Uterus (tissue), 4 donors: Measurements from ENCODE around the gene DGAT2. TPM values are rescaled to one million over a fixed set of nuclear protein-coding genes. Genes with fewer than 3 reads are reported as not detected.

ENCODE experiments used
- DNase-seq, 2 donors: peaks; one replicate each; pipeline ENCODE4 v3.0.0-alpha.2; 2019 to 2020
- H3K27ac ChIP-seq, 2 donors: fragments of 200-600 bp; sonication (generic); 1 replicate in 1 of 2; 2 replicates in 1 of 2; pipeline ENCODE4 v1.5.1; 2016 to 2018
- H3K27me3 ChIP-seq, 2 donors: fragments of 200-600 bp; sonication (generic); one replicate each; pipeline ENCODE4 v1.5.1; 2018 to 2019; ENCODE audit warnings: control low read depth in 1 of 2
- H3K36me3 ChIP-seq, 2 donors: fragments of 200-600 bp; sonication (generic); one replicate each; pipeline ENCODE4 v1.5.1; 2019; ENCODE audit warnings: control low read depth in 1 of 2
- H3K4me1 ChIP-seq, 2 donors: fragments of 200-600 bp; sonication (generic); one replicate each; pipeline ENCODE4 v1.5.1; 2018 to 2019; ENCODE audit warnings: control low read depth in 1 of 2
- H3K4me3 ChIP-seq, 2 donors: fragments of 200-600 bp; sonication (generic); 1 replicate in 1 of 2; 2 replicates in 1 of 2; pipeline ENCODE4 v1.5.1; 2018 to 2019; ENCODE audit warnings: mild to moderate bottlenecking in 1 of 2
- H3K9me3 ChIP-seq, 2 donors: fragments of 200-600 bp; sonication (generic); one replicate each; pipeline ENCODE4 v1.5.1; 2019; ENCODE audit warnings: control low read depth in 1 of 2
- CTCF ChIP-seq, 4 experiments: fragments of 200-600 bp in 2 of 4; fragments of 450-650 bp in 2 of 4; sonication (generic) in 2 of 4; IDR thresholded peaks; one replicate each; pipeline ENCODE4 v1.5.1; 2016 to 2019; ENCODE audit warnings: antibody characterized with exemption in 4 of 4, mild to moderate bottlenecking in 2 of 4, moderate library complexity in 1 of 4
- POLR2A ChIP-seq, 2 donors: fragments of 450-650 bp; IDR thresholded peaks; one replicate each; pipeline ENCODE4 v1.6.1; 2016; ENCODE audit warnings: antibody characterized with exemption in 2 of 2, mild to moderate bottlenecking in 1 of 2, moderate library complexity in 1 of 2
- intact Hi-C: fragments of 100-400 bp; cut with DNase I; formaldehyde crosslinking; loops from one replicate; pipeline ENCODE4 v1.15.1; 2023; ENCODE audit warnings: low total_unique reads
- total RNA-seq, 4 donors: library from RNA; depleted of rRNA in 3 of 4; stranded (reverse); fragments of >200 nt in 3 of 4; gene quantifications; one replicate each; pipeline versions ENCODE4 v1.1.0 to v1.2.4, GENCODE V29; 2014 to 2023
- donor health status: DM: yes; HTN: yes; CAD: no.

The DGAT2 gene
- total RNA-seq, 4 donors from 2014 or later: 0.29 to 1.5 (median 1.5) TPM; not detected in 1

DNA sequence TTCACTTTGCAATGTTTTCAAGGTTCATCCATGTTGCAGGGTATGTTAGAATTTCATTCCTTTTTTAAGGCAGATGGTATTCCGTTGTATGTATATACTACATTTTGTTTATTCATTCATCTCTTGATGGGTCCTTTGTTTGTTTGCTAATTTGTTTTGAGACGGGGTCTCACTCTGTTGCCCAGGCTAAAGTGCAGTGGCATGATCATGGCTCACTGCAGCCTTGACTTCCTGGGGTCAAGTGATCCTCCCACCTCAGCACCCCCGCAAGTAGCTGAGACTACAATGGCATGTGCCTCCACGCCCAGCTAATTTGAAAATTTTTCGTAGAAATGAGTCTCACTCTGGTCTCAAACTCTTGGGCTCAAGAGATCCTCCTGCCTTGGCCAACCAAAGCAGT, 52.6 kb downstream of the DGAT2 start:
- DNase-seq: no peak
- Histone ChIP-seq H3K36me3 (no peaks in the 10 kb centered on the region), H3K4me3 (no peak overlapping the region), H3K9me3 (no peaks in the 10 kb centered on the region), H3K4me1 (no peaks in the 10 kb centered on the region), H3K27me3 (no peaks in the 10 kb centered on the region), H3K27ac (no peak overlapping the region)
- TF ChIP-seq CTCF (IDR thresholded peaks at IDR 0.05) (no peak), POLR2A (IDR thresholded peaks at IDR 0.05) (no peak)
- intact Hi-C loops: no loop called here

GRCh38 chr11:75822541-75822940, 54.0 kb downstream of the DGAT2 start:
- Histone ChIP-seq H3K4me1 (no peaks in the 10 kb centered on the region), H3K36me3 (no peaks in the 10 kb centered on the region), H3K9me3 (no peaks in the 10 kb centered on the region), H3K4me3 (no peak overlapping the region), H3K27me3 (no peaks in the 10 kb centered on the region), H3K27ac (no peak overlapping the region)
- DNase-seq: no peak
- TF ChIP-seq CTCF (IDR thresholded peaks at IDR 0.05): no peak
- TF ChIP-seq POLR2A (IDR thresholded peaks at IDR 0.05): no peak
- intact Hi-C loops: no loop called here

- Histone ChIP-seq H3K27me3 (no peaks in the 10 kb centered on the region), H3K36me3 (no peaks in the 10 kb centered on the region), H3K9me3 (no peaks in the 10 kb centered on the region), H3K4me1 (no peaks in the 10 kb centered on the region), H3K27ac (peak overlapping the region in 1 of 2 donors; percentile 57), H3K4me3 (no peak overlapping the region)
- no peak for DNase-seq
- intact Hi-C loops: no loop called here
- TF ChIP-seq POLR2A (IDR thresholded peaks at IDR 0.05) (no peak), CTCF (IDR thresholded peaks at IDR 0.05) (no peak)
These were observed 54.8 kb downstream of the DGAT2 start for GRCh38 chr11:75823415-75823814.

- no peaks in the 10 kb centered on the region for H3K27me3 ChIP-seq
- no peak for TF ChIP-seq POLR2A (IDR thresholded peaks at IDR 0.05)
- no peak for TF ChIP-seq CTCF (IDR thresholded peaks at IDR 0.05)
- no peak overlapping the region for H3K4me3 ChIP-seq
- no peaks in the 10 kb centered on the region for H3K9me3 ChIP-seq
- peak overlapping the region in 1 of 2 donors; percentile 57 for H3K27ac ChIP-seq
- H3K36me3 ChIP-seq: no peaks in the 10 kb centered on the region
- intact Hi-C loops: no loop called here
- DNase-seq: no peak
- no peaks in the 10 kb centered on the region for H3K4me1 ChIP-seq
These were observed 55.4 kb downstream of the DGAT2 start for GRCh38 chr11:75823946-75824345.

- intact Hi-C loops: no loop called here
- H3K4me3 ChIP-seq: peak overlapping the region in 1 of 2 donors; percentile 2
- H3K27ac ChIP-seq: peak overlapping the region; percentile 77 to 90
- TF ChIP-seq CTCF (IDR thresholded peaks at IDR 0.05): no peak
- no peak for TF ChIP-seq POLR2A (IDR thresholded peaks at IDR 0.05)
- no peaks in the 10 kb centered on the region for H3K4me1 ChIP-seq
- H3K9me3 ChIP-seq: no peaks in the 10 kb centered on the region
- H3K36me3 ChIP-seq: no peaks in the 10 kb centered on the region
- no peaks in the 10 kb centered on the region for H3K27me3 ChIP-seq
- DNase-seq: no peak
These were observed 58.1 kb downstream of the DGAT2 start for GRCh38 chr11:75826461-75827230.
